ENCODE data around the gene FNIP2.
"Not testable (repeated sequence)": the region's sequence is repeated elsewhere in the genome, so short reads cannot be mapped to it uniquely, and the experiment has no call there.

FNIP2 gene

DNA sequence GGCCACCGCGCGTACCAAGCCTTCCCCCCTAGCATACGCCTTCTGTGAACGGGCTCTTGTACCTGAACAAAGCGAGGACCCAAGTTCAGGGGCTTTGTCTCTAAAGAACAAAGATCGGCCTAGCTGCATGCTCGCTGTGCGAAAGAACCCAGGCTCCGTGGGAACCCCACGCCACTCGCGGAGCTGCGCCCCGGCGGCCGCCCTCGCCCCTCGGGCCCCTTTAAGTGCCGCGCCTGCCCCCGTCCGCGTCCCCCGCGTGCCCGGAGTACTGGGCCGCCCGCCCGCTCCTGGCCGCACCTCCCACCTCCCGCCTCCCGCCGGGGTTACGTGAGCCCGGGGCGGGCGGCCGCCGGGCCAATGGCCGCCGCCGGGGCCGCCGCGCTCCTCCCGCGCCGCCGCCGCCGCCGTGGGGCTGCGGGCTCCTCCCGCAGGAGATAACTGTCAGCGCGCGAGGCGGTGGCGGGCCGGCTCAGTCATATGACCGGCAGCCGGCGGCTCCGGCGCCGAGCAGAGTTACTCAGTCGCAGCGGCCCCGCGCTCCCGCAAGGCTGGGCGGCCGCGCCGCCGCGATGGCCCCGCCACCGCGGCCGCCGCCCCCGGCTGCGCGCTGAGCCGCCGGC is at the start of gene FNIP2:
FNIP2 (plus strand) TSS at position 472 of the 620 bp plus-strand sequence. CDS start 187 bp downstream, outside the sequence.
- peak; percentile 29 to 47 for DNase-seq (ENCODE audit: low read depth in 2 of 2, low spot score in 1 of 2)

DNA sequence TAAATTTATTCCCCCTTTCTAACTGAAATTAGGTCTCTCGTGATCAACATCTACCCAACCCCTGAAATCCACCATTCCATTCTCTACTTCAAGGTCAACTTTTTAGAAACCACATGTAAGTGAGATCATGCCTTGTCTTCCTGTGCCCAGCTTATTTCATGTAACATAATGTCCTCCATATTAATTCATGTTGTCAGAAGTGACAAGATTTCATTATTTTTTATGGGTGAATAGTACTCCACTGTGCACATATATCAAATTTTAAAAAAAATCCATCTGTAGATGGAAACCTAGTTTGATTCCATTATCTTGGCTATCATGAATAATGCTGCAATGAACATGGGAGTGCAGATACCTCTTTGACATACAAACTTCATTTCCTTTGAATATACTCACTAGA is 47.1 kb upstream of the FNIP2 start:
- DNase-seq (ENCODE audit: low read depth in 2 of 2, low spot score in 1 of 2), result no peak

DNA sequence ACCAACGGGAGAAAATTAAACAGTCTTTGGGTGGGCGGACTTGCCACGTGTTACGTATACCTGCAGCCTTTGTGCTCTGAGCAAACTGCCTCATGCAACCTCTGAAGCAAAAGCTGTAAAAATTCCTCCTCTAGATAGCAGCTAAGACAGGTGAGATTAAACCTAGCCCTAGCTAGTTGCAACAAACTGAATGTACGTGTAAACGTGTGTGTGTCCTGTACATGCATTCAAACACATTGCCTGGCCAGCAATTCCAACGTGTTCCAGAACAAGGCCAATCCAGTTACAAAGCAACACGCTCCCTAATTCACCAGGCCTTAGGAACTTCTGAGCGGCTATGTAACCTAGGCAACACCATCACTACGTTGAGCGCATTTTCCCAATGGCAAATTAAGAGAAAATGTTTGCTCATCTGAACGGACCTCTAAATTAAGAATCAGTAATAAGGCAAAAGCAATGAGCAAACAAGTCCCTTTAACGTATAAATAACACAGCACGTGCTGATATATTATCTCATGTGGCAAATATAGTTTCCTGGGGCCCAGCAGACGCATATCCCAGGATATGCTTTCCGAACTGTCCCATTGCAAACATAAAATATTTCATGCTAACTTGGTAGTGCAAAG is 46.4 kb upstream of the FNIP2 start:
- DNase-seq (ENCODE audit: low read depth in 2 of 2, low spot score in 1 of 2), result no peak

DNA sequence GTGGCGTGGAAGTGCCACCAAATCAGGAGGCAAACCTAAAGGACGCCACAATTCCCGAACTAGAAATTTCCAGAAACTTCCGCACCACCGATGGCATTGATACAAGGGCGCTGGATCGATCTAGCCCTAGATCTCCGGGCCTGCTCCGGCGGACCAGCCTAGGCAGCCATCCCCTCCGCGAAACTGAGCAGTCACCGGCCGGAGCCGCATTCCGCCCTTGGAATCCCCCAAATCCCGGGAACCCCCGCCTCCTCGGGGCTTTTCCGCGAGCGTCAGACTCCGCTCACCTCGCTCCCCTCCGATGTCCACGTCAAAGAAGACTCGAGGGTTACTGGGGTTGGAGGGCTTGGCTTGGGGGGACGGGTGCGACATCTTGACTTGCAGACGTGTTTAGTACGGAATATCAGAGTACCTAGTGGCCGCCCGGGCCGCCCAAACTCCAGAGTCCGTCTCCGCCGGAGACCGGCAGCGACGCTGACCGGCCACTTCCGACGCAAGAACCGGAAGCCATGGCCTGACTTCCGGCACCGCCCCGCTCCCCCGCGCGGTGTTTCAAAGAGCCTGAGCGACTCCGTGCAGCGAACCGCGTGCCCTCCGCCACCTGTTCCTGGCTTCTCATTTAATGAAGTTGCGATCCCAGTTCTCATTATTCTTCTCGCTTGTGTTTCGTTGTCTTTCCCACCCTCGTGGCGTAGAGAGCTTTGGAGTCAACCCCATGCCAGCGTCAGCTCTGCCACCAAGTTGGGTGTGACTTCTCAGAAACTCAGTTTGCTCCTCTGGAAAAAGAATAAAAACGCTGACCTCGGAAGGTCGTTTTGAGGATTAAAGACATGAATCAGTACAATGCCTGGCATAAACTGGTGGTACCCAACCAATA is 45.7 kb upstream of the FNIP2 start, which contains the start of gene PPID:
PPID (minus strand) TSS at position 480 of the 877 bp plus-strand sequence; CDS start at position 372, 108 bp downstream.
- DNase-seq (ENCODE audit: low read depth in 2 of 2, low spot score in 1 of 2), result peak; percentile 54 to 63

DNA sequence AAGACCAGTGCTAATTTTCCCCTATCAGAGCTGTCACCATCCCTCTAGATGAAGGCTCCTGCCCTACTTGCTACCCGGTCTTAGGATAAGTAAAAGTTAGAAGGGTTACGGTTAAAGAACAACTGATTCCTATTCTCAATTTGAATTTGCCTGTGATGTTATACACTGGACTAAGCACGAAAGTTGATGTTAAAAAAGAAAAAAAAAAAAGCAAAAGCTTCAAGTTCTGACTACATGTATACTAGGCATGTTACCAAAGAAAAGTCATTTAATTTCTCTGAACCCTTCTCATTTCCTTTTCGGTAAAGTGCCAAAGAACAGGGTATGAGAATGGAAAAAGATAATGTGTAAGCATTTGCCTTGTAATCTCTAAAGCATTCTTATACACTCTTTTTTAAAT is 44.2 kb upstream of the FNIP2 start:
- no peak for DNase-seq (ENCODE audit: low read depth in 2 of 2, low spot score in 1 of 2)

DNA sequence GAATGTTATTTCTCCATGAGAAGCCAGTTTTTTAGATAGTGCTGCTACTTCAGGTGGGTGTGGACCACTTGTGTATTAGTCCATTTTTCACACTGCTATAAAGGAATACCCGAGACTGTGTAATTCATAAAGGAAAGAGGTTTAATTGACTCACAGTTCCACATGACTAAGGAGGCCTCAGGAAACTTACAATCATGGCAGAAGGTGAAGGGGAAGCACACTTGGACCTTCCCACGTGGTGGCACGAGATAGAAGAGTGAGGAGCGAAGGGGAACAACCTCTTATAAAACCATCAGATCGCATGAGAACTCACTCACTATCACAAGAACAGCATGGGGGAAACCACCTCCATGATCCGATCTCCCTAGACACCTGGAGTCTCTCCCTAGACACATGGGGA is 42.2 kb upstream of the FNIP2 start:
- no peak for DNase-seq (ENCODE audit: low read depth in 2 of 2, low spot score in 1 of 2)

DNA sequence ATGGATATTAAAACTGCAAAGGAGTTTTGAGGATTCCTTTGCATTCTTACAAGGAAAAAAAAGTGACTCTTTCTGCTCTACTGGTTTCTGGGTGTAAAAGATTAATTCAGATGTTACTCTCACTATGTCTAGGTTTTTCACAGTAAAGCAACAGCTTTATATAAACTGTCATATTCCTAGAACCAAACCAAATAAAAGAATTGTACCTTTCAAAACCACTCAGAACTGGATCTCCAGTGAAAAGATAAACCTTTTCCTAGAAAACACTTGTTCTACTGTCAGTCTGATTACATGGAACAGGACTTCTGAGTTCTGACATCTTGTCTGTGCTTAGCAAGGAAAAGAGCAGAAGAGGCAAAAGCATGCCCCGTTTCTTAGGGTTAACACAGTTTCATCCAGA is 40.6 kb upstream of the FNIP2 start:
- DNase-seq (ENCODE audit: low read depth in 2 of 2, low spot score in 1 of 2), result no peak

DNA sequence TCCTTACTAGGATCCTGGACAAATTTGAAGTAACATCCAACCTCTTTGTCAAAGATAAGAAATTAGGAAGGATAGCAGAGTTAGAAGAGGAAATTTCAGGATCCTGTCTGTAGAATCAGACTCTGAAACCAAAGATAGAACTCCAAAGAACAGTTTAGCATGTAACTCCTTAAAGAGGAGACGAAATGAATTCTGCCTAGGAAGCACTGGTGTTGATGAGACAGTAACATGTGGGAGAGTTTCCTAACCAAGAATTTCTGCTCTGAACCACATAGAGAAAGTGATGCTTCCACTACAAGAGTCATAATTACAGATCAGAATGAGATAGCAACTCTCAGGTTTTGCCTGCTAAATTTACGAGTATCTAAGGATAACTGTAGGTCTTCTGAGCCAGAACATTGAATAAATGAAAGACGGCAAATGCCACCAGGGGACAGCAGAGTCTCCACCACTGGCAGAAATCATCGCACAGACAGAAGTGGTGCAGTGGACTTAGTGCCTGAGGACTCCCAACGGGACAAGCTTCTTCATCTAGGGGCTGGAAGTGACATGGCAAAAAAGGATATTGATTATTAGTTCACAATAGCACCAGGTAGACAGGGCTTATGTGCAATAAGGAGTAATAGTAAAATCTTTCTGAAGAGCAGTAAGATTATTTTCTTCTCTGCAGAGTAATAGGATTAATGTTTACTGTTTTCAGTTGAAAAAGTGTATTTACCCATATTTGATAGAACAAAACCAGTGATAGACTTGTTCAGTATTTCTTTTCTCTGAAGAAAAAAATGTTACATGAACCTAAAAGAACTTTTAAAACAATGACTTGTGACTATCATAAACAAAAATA is 38.9 kb upstream of the FNIP2 start:
- peak in 1 of 2 donors; percentile 24 for DNase-seq (ENCODE audit: low read depth in 2 of 2, low spot score in 1 of 2)

DNA sequence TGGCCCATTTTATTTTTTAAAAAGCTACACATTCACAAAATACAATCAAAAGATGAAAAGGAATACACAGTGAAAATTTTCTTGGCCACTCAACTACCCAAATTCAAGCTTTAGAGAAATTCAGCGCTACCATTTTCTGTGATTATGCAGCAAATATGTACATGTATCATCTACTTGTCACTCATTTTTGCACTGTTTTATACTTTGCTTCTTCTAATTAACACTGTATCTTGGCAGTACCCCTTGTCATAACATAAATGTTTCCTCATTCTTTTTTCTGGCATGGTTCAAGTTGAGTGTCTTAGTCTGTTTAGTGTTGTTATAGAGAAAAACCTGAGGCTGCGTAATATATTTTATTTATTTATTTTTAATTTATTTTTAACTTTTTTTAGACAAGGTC is 30.0 kb upstream of the FNIP2 start:
- no peak for DNase-seq (ENCODE audit: low read depth in 2 of 2, low spot score in 1 of 2)

DNA sequence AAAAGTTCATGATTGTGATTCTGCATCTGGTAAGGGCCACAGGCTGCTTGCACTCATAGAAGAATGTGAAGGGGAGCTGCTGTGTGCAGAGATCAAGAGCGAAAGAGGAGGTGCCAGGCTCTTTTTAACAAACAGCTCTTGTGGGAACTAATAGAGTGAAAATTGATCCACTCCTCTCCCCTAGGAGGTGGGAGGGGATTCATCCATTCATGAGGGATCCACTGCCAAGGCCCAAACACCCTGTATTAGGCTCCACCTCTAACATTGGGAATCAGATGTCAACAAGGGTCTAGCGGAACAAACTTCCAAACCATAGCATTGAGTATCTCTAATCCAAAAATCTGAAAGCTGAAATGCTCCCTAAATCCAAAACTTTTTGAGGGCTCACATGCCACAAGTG is 29.2 kb upstream of the FNIP2 start:
- no peak for DNase-seq (ENCODE audit: low read depth in 2 of 2, low spot score in 1 of 2)

DNA sequence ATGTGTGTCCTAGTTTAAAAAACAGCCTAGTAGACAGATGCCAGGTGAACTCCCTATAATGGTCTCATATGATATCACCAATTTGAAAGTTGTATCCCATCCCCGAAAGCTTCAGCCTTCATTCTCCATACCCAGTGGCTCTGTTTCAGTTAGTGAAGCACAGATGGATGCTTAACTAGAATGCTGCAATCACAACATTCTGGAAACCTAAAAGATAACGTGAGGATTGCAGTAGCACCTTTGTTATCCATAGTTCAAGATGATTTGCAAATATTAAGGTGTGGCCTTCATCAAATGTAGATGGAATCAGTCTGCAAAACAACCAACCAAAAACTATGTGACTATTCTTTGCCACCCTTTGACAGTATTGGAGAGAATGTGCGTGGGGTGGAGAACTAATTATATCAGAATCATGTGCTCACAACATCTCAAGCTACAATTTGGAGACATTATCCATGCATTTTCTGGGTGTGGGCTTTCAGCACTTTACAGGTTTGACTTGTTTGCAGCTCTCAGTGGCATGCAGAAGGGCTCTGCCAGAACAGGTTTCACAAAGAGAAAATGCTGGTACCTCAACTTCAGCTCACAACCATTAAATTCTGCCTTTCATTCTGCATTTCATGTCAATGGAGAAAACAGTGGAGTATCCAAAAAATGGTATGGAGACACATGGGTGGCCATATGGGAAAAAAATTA is 27.4 kb upstream of the FNIP2 start:
- no peak for DNase-seq (ENCODE audit: low read depth in 2 of 2, low spot score in 1 of 2)

DNA sequence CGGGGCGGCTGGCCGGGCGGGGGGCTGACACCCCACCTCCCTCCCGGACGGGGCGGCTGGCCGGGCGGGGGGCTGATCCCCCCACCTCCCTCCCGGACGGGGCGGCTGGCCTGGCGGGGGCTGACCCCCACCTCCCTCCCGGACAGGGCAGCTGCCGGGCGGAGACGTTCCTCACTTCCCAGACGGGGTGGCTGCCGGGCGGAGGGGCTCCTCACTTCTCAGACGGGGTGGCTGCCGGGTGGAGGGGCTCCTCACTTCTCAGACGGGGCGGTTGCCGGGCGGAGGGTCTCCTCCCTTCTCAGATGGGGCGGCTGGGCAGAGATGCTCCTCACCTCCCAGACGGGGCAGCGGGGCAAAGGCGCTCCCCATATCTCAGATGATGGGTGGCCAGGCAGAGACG is 22.3 kb upstream of the FNIP2 start:
- DNase-seq (ENCODE audit: low read depth in 2 of 2, low spot score in 1 of 2), result not testable (repeated sequence)

DNA sequence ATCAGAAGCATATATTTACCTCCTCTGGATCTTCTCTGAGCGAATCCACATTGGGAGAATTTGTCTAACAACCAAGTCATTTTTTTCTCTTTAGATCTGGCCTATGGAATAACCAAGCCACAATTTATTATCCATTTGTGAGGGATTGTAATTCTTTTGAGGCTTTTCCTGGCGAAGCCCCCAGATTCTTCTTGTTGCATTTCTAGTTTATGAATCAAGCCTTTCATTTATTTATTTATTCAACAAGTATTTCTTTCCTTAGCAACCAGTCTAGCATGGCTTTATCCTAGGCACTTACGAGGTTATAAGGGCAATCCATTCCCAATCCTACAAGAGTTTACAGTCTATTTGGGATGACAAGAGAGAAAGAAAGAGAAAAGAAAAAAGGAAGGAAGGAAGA is 18.4 kb upstream of the FNIP2 start:
- DNase-seq (ENCODE audit: low read depth in 2 of 2, low spot score in 1 of 2), result no peak

DNA sequence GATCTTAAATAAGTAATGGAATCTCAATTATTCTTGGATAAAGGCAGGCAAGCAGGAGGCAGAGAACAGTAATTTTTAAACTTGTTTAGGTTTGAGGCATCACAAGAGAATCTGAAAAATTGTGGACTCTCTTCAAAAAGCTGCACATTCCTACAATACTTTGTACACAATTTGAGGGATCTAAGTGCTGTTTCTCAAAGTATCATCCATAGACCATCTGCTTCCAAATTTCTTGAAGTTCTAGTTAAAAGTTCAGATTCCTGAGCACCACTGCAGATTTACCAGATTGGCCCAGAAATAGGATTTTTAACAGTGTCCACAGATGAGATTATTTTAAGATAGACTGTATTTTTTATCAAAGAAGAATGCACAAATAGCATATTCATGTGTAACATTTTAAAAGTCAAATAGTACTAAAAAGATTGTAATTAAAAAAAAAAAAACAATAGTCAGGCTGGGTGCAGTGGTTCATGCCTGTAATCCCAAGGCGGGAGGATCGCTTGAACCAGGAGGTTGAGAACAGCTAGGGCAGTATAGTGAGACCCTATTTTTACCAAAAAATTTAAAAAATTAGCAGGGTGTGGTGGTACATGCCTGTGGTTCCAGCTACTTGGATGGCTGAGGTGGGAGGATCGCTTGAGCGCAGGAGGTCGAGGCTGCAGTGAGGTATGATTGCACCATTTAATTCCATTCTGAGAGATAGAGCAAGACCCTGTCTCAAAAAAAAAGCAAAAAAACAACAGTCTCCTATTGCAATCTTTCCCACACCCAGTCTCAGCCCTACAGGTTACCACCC is 14.2 kb upstream of the FNIP2 start:
- DNase-seq (ENCODE audit: low read depth in 2 of 2, low spot score in 1 of 2), result no peak

DNA sequence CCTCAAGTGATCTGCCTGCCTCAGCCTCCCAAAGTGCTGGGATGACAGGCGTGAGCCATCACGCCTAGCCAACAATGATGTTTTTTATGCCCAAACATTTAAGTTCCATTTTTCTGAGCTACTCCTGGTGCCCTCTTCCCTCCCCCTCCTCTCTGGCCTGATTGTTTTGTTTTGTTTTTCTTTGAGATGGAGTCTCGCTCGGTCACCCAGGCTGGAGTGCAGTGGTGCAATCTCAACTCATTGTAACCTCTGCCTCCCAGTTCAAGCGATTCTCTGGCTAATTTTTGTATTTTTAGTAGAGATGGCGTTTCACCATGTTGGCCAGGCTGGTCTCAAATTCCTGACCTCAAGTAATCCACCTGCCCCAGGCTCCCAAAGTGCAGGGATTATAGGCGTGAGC is 13.0 kb upstream of the FNIP2 start:
- not testable (repeated sequence) for DNase-seq (ENCODE audit: low read depth in 2 of 2, low spot score in 1 of 2)

DNA sequence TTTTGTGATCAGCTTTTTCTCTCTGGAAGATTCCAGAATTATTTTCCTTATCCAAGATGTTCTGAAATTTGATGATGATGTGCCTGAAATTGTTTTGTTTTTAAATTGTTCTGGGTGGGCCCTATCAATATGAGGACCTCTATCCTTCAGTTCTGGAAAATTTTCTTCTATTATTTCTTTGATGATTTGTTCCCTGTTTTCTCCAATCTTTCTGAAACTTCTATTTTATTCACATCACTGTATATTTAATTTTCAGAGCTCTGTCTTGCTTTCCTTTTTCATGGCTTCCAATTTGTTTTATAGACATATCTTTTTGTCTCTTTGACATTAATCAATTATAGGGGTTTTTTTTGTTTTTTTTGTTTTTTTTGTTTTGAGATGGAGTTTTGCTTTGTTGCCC is 12.2 kb upstream of the FNIP2 start:
- no peak for DNase-seq (ENCODE audit: low read depth in 2 of 2, low spot score in 1 of 2)

DNA sequence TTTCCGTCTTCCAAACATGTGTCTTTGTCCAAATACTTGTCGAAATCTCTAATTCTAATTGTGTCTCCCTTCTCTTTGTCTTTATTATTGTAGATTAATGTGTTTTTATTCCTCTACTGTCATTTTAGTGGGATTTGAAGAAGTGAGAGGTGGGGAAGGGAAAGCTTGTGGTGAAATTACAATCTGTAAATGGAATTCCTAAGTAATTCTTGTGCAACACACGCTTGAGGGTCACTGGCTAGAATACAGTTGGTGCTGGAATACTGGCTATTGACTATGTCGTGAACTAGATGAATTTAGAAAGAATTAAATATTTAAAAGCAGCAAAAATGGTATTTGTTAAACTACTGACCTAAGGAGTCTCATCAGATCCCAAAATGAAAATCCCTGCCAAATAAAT is 10.7 kb upstream of the FNIP2 start:
- no peak for DNase-seq (ENCODE audit: low read depth in 2 of 2, low spot score in 1 of 2)

DNA sequence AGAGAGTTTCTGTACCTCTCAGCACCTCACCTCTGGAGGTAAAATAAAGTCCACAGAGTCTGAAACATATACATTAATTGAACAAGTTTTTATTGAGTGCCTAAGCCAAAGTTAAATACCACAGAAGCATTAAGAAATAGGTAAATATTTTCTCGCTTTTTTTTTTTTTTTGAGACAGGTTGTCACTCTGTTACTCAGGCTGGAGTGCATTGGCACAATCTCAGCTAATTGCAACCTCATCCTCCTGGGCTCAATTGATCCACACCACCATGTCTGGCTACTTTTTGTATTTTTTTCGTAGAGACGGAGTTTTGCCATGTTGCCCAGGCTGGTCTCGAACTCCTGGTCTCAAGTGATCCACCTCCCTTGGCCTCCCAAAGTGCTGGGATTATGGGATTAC is 10.1 kb upstream of the FNIP2 start:
- DNase-seq (ENCODE audit: low read depth in 2 of 2, low spot score in 1 of 2), result no peak

DNA sequence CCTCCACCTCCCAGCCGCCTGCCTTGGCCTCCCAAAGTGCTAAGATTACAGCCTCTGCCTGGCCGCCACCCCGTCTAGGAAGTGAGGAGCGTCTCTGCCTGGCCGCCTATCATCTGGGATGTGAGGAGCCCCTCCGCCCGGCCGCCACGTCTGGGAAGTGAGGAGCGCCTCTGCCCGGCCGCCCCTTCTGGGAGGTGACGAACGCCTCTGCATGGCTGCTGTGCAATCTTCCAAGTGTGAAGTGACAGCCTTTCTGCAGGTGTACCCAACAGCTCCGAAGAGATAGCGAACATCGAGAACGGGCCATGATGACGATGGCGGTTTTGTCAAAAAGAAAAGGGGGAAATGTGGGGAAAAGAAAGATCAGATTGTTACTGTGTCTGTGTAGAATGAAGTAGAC is 9.3 kb upstream of the FNIP2 start:
- DNase-seq (ENCODE audit: low read depth in 2 of 2, low spot score in 1 of 2), result not testable (repeated sequence)

DNA sequence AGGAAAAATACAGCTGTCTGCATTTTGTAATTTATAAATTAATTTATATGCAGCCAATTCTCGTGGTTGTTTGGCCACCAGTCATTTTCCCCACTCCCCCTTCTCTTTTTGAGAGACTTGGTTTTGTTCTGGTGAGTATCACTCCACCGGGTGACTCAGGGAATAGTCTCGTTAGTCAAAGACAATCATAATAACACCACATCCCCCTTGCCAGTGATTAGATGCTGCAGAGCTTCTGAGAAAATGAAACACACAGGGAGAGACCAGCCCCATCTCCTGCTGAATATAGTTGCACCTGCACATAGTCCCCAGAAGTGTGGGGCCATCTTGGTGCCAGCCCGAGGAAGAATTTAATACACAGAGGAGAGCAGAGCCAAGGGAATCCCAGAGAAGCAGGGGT is 8.0 kb upstream of the FNIP2 start:
- no peak for DNase-seq (ENCODE audit: low read depth in 2 of 2, low spot score in 1 of 2)

All from stimulated activated CD8-positive, alpha-beta memory T cell treated with anti-CD3 and anti-CD28 coated beads, Interleukin-4, amount 100 ng/mL, for 1 hour (primary cell).